Renal cortical epithelial cell (primary cell): ENCODE data around the gene RETNLB. TPM values are rescaled to one million over a fixed set of nuclear protein-coding genes. Genes with fewer than 3 reads are reported as not detected.

Experiments used
- total RNA-seq: library from RNA; depleted of rRNA; stranded (reverse); fragments of >200 nt; gene quantifications from 2 replicates; pipeline ENCODE4 v1.2.3, GENCODE V29; 2014

The RETNLB gene
- total RNA-seq, 1 donor from 2014 or later = not detected

Other genes with a start within 250 kb of the RETNLB start
- gene MYH15, start 246.8 kb downstream of the RETNLB start, total RNA-seq = 0.05 TPM in 1 of 2 replicates, not detected in the other
- 9.6 and 21.9 TPM in 2 replicates for gene CIP2A, start 168.0 kb downstream of the RETNLB start, total RNA-seq
- 10.8 and 15.4 TPM in 2 replicates for gene DZIP3, start 167.7 kb downstream of the RETNLB start, total RNA-seq
- not detected in 2 replicates for gene TRAT1, start 65.4 kb upstream of the RETNLB start, total RNA-seq
- 1.4 and 3.9 TPM in 2 replicates for gene GUCA1C, start 196.5 kb upstream of the RETNLB start, total RNA-seq